HG03378 (cell line): ENCODE measurements around the gene JARID2.
A peak's percentile ranks its signal among the peaks of the same experiment; 100 is the strongest.

Experiments
- ATAC-seq: cut with Tn5 transposase; IDR thresholded peaks from one replicate; pipeline ENCODE4 v1.9.1; 2021; ENCODE audit warnings: mild to moderate bottlenecking, moderate library complexity; ENCODE audit not compliant: unreplicated experiment

Gene JARID2

DNA sequence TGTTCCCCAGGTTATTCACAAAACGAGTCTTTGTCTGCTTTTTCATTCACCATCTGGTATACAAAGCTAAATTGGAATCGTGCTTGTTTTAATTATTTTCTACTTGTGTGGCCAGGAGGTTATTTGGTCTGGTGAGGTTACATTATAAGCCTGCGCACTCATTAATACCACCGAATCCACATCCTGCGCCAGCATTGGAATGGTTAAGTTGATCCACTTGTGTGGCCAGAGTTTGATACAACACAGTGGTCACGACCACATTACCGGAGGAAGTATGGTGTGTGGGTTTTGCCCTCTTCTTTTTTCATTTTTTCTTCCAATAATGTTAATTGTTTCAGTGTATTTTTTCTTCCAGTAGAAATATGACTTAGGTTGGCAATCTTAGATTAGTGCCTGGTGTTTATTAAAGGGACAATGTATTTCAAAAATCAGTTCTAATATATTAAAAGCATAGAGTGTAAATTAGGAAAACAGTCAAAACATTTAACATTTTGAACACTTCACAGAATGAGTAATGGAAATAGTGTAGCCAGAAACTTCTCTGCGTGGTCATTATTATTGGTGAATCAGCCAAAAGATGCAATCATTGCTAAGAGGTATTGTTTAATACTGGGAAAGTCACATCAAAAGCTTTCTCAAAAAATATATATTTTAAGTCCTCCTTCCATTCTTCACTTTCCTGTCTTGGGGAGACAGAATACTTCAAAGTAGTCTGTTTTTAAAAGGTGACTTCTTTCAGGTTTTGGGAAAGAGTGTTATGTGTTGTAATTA lies 84.5 kb downstream of the JARID2 start:
- no peak for ATAC-seq

- ATAC-seq = no peak
Measured at GRCh38 chr6:15331143-15331542, 85.3 kb downstream of the JARID2 start.

GRCh38 chr6:15331629-15332251 lies 85.9 kb downstream of the JARID2 start:
- no peak for ATAC-seq

DNA sequence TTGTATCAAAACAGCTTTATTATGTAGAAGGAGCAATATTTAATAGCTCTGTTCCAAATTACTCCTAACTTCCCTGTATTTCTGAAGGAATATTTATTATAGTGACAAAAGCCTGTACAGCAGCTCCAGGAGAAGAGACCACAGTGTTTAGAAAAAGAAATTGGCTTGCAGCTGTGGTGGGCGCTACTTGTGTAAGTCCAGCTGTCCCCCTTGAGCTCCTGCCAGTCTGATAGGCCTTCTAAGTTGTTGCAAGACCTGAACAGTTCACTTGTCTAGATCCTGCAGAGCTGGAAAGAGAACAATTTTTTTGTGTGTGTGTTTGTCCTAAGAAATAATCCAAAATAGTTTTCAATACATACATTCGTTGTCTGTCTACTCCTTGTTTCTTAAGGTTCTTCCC lies 86.6 kb downstream of the JARID2 start:
- no peak for ATAC-seq

- no peak for ATAC-seq
Measured at GRCh38 chr6:15335385-15335784, 89.5 kb downstream of the JARID2 start.

DNA sequence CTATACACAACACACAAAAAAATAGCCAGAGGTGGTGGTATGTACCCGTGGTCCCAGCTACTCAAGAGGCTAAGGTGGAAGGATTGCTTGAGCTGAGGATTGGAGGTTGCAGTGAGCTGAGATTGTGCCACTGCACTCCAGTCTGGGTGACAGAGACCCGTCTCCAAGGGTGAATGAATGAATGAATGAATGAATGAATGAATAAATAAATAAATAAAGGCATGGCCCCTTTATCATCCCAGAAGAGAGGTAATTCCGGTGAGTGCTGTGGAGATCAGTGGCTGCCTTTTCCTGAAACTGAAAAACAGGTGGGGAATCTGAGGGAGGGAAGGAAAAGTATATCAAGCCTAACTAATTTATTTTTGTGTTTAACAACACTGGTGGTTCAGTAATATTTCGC lies 90.0 kb downstream of the JARID2 start:
- no peak for ATAC-seq

- ATAC-seq = no peak
Measured at GRCh38 chr6:15336900-15337560, 91.2 kb downstream of the JARID2 start.

DNA sequence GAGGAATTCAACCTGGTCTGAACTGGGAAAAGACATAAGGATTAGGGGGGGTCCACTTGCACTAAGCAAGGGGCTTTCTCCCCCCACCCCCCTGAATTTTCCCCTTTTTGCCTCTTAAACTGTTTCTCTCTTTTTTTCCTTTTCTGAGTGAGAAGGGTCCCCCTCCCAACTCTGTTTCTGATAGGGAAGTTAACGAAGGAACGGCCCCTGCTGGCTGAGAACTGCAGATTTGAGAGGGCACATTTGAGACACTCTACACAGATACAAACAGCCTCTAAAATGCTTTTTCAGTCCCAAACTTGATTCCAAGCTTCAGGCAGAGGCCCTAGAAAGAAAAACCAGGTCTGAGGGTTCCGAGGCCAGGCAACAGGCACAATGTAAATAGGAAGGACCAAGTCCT lies 91.7 kb downstream of the JARID2 start:
- no peak for ATAC-seq

DNA sequence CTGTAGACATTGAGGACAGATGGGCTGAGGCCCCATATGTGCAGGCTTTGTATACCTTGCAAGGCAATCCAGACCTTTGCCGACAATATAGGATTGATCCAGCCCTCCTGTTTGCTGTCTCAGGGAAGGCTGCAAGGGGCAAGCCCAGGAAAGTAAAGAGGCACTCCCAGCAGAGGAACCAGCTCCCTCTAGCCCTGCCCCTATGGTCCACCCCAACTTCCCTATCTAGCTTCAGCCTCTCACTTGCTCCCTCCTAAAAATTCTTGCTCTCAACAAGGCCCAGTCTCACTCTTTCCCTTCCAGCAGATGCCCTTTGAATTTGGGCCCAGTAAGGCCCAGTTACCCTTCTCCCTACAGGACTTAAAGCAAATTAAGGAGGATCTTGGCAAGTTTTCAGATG lies 92.6 kb downstream of the JARID2 start:
- ATAC-seq = no peak

DNA sequence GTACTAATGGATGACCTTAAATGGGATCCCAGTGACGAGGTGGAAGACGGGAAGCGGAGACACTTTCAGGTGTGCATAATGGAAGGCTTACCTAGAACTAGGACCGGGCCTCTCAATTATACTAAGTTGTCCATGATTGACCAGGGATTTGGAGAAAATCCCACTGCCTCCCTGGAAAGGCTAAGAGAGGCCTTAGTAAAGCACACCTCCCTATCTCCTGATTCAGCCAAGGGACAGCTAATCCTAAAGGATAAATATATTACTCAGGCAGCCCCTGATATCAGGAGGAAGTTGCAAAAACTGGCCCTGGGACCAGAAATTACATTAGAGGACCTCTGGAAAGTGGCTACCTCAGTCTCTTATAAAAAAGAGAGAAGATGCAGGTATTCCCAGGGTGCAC lies 93.2 kb downstream of the JARID2 start:
- ATAC-seq = no peak

DNA sequence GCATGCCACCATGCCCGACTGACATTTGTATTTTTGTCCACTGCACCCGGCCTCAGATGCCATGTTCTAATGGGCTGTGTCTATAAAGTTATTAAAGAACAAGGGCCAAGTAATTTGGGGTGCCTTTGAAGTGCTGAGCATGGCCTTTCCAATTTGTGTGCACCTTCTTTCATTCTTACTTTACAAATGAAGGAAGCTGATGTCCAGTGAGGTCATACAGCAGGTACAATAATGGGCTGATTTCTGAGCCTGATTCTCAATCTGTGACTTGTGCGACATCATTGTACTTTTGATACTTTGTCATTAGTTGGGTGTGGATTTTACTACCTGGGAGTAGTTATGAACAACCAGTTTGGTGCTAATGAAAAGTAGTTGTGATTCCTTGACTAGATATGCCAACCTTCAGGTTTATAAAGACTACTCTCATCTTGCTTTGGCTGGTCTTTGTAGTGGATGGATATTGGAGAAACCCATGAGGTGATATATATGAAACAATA lies 94.3 kb downstream of the JARID2 start:
- no peak for ATAC-seq

GRCh38 chr6:15340775-15341174 lies 94.9 kb downstream of the JARID2 start:
- ATAC-seq = peak; percentile 47

DNA sequence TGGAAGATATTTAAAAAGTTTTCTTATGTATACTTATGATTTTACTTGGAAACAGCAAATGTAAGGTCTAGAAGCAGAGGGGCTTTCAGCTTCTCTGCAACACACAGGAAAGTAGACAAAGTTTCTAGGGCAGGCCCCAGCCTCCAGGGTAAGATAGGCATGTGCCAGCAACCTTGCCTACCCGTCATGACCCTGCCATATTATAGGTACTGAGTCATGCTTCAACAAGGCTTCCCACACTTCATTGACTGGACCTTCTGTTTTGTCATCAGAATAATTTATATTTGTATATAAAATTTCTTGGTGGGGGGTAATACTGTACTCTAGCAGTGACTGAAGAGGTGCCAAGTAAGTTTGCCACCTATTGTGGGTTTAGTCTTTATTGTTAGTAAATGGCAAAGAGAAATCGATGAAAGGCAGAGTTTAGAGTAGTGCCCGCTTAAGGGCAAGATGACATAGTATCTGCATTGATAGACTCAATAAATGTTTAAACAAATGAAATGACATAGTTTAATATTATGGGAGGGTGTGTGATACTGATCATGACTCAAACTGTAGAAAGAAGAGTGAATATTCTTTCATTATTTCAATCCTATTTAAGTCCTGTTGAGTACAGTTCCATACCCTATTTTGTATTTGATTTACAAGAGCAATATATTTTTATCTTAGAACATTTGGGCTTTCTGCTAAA lies 95.6 kb downstream of the JARID2 start:
- ATAC-seq = no peak

GRCh38 chr6:15342114-15342513 lies 96.2 kb downstream of the JARID2 start:
- ATAC-seq = no peak

DNA sequence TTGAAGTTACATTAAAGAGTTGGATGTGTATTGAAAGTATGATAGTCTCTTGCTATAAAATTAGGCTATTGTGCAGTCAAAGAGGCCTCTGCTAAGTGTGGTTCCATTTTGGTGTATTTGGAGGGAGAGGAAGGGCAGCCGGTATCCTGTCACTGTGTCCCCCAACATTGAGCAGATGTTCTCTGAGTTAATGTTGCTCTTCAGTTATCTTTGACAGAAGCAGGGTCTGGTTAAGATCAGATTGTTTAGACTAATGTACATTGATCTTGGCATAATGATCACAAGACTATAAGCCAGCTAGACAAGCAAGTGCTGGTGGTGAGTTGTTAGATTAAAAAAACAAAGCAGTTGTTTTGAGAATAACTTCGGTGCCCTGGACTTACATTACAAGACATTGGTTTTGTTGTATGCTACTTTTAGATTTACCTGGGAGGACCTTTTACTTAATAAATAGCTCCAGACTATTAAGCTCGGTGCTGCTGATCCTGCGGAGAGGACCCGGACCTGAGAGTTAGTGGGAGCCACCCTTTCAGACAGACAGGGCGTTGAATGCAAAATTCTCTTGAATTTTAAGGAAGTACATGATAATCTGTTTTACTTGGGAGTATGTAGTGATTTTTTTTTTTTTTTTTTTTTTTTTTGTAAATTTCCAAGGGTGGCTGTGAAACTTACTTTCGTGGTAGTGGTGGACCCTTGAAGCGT lies 97.8 kb downstream of the JARID2 start:
- ATAC-seq = no peak

- ATAC-seq = no peak
Measured at GRCh38 chr6:15344192-15344519, 98.3 kb downstream of the JARID2 start.

DNA sequence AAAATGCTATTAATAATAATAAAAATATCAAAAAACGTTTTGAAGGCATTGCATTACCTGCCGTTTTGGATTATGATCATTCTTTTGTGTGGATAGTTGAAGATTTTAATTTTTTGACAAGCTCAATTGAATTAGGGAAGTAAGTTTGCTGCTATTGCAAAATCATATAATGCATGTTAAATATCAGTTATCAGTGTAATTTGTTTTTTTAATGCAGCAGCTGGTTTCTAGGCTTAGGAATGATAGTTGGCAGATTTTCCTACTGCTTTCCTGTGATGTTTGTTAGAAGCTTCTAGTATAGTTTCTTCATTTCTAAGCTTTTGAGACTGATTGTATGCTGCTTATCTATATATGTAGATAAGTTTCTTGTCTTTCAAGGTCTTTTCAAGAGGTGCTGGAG lies 99.0 kb downstream of the JARID2 start:
- ATAC-seq = no peak

DNA sequence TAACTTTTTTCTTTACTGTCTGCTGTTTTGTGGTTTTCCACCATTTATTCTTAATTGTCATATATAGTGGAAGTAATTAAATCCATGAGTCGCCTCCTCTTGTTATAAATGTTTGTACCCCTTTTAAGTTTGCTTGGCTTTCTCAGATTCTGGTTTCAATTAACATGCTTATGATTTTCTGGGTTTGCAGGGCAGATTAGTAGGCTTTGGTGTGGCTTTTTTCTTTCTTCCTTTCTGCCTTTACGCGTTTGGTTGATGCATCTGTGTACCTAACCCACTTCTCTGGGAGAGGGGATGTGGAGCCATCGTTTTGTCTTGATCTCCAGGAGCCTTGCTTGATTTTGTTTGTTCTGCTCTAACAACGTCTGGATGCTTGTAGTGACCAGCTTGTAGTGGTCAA lies 100.4 kb downstream of the JARID2 start:
- no peak for ATAC-seq

- ATAC-seq = no peak
Measured at GRCh38 chr6:15348528-15348927, 102.7 kb downstream of the JARID2 start.

DNA sequence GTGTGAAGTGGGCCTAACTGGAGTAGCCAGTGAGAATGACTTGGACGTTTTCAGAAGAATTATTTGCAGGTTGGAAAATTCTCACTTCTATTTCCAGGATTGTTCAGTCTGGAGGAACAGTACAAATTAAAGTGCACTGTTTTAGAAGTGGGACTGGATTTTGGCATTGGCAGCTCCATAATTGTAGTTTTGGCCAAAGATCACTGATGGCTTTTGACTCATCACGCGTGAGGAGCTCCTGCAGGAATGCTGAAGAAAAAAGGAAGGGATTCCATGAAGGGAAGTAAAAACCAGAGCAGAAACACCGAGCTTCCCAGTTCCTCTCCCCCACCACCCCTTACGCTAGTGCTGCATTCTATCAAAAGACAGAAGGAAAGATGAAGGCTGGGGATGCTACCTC lies 103.5 kb downstream of the JARID2 start:
- no peak for ATAC-seq
